Suppressor macrophage treated with lipopolysaccharide for 1 hour (primary cell): ENCODE measurements around the gene ACP6.

ENCODE experiments used
- DNase-seq, 3 donors: peaks; one replicate each; pipeline ENCODE4 v3.0.0-alpha.2; 2020 to 2022

The ACP6 gene

GRCh38 chr1:147648933-147649332 lies 21.4 kb downstream of the ACP6 start:
- DNase-seq = peak in 1 of 3 donors; percentile 13

- no peak for DNase-seq
Observed at GRCh38 chr1:147647796-147648633, 22.3 kb downstream of the ACP6 start.

GRCh38 chr1:147643974-147644373 lies 26.4 kb downstream of the ACP6 start:
- DNase-seq = no peak

- peak; percentile 63 to 69 (median 67) for DNase-seq
Observed at GRCh38 chr1:147641695-147642592, 28.4 kb downstream of the ACP6 start.

- DNase-seq = no peak
Observed at GRCh38 chr1:147641291-147641690, 29.0 kb downstream of the ACP6 start.

GRCh38 chr1:147640553-147641165 lies 29.7 kb downstream of the ACP6 start:
- DNase-seq = peak; percentile 88 to 94 (median 93)

GRCh38 chr1:147636314-147636713 lies 34.0 kb downstream of the ACP6 start:
- DNase-seq = no peak

GRCh38 chr1:147635342-147635741 lies 35.0 kb downstream of the ACP6 start:
- peak; percentile 73 to 89 (median 86) for DNase-seq

GRCh38 chr1:147634645-147635044 lies 35.7 kb downstream of the ACP6 start:
- peak; percentile 33 to 62 (median 61) for DNase-seq

GRCh38 chr1:147633759-147634158 lies 36.6 kb downstream of the ACP6 start:
- DNase-seq = no peak

- no peak for DNase-seq
Observed at GRCh38 chr1:147631839-147632238, 38.5 kb downstream of the ACP6 start.

GRCh38 chr1:147630447-147630846 lies 39.9 kb downstream of the ACP6 start:
- no peak for DNase-seq

- no peak for DNase-seq
Observed at GRCh38 chr1:147630022-147630421, 40.3 kb downstream of the ACP6 start.

GRCh38 chr1:147628441-147628840 lies 41.9 kb downstream of the ACP6 start:
- peak; percentile 14 to 48 (median 37) for DNase-seq

GRCh38 chr1:147627435-147628110 lies 42.8 kb downstream of the ACP6 start:
- DNase-seq = peak; percentile 42 to 53 (median 52)

- no peak for DNase-seq
Observed at GRCh38 chr1:147626739-147627138, 43.6 kb downstream of the ACP6 start.

GRCh38 chr1:147626291-147626690 lies 44.0 kb downstream of the ACP6 start:
- no peak for DNase-seq

- DNase-seq = peak in 2 of 3 donors; percentile 19 to 31
Observed at GRCh38 chr1:147625362-147625995, 44.8 kb downstream of the ACP6 start.

- DNase-seq = no peak
Observed at GRCh38 chr1:147624529-147624928, 45.8 kb downstream of the ACP6 start.

- DNase-seq = no peak
Observed at GRCh38 chr1:147624011-147624410, 46.3 kb downstream of the ACP6 start.

- no peak for DNase-seq
Observed at GRCh38 chr1:147622731-147623130, 47.6 kb downstream of the ACP6 start.

- no peak for DNase-seq
Observed at GRCh38 chr1:147620543-147620942, 49.8 kb downstream of the ACP6 start.
